ENCODE measurements around the gene CALML5.

Gene CALML5

GRCh38 chr10:5498791-5499492 is 428 bp downstream of the CALML5 start:
- no peak for DNase-seq

DNA sequence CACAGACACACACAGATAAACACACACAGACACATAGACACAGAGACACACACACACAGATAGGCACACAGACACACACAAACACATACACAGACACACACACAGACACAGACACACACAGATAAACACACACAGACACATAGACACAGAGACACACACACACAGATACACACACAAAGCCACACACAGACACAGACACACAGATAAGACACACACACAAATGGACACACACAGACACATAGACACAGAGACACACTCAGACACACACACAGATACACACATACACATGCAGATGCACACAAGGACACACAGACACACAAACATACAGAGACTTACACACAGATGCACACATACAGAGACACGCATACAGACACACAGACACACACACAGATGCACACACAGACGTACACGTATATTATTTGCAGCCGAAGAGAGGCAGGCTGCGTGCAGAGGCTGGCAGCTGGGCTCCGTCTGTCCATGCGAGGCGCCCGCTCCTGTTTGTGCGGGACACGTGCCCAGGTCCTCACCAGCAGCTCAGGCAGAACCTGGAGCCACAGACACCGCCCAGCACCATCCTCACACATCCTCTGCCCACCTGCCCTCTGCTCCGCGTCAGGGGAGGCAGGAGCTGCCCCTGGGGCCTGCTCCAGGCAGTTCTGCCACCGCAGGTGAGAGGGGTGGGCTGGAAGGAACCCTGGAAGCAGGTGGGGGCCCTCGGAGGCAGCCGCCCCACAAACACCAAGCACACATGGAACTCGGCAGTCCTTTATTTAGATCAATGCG is 1.2 kb downstream of the CALML5 start:
- no peak for DNase-seq

DNA sequence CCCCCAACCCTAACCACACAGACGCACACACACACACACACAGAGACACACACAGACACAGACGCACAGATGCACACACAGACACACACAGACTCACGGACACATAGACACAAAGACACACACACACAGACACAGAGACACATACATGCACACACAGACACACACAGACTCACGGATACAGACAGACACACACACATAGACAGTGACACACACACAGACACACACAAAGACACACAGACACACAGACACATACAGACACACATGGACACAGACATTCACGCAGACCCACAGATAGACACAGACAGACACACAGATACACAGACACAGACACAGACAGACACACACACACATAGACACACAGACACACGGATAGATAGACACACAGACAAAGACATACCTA is 2.1 kb downstream of the CALML5 start:
- no peak for DNase-seq

DNA sequence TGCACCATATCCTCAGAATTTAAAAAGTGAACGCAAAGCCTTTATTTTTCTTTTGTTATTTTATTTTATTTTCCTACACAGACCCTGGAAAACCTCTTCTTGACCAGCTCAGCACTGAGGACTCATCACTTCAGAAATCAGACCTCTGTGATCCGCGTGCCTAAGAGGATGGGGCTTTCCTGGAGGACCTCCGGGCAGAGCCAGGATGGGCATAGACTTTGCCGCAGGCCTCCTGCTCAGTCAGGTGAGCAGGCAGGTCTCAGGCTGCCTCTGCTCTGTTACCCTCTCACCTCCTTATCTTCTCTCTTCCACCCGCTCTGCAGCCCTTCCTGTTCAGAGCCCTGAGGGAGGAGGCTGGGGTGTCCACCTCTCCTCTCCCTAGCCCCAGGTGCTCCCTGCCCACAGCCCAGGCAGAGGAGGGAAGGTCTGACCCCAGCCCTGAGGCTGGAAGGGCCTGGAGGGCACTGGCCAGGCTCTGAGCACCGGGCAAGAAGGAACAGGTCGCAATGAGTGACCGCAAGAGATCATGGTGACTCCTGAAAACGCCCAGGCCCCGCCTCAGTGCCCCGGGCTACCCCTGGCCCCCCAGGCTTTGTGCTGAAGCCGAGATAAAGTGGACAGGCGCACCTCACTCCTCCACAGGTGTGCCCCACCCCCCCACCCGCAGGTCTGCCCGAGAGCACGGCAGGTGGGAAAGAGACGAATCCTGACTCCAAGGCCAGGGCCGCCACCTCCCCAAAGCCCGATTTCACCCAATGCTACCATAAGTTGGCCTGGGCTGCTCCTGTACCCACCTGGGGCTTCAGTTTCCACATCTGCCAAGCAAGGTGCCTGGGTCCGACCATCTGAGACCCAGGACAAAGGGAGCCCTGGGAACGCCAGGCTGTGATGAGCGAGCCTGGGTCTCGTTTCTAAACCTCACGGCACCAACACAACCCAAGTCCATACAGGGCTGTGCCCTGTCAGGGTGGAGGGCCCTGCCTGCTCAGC is 2.8 kb downstream of the CALML5 start:
- DNase-seq, result no peak

DNA sequence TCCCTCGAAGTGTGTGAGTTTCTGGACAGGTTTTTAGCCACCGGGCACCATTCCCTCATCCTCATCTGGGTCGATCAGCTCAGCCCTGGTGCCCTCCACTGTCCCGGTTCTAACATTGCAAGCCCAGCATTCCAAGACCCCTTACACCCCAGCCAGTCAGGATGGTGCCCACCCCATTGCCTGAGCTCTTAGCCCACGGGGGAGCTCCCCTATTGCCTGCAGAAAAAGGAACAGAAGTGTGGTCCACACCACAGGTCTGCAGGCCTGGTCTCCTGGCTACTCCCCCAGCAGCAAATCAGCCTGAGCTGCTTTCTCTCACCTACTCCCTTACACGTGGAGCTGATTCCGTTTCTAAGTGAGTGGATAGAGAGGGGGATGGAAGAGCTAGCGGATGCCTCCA is 4.8 kb downstream of the CALML5 start:
- no peak for DNase-seq

- DNase-seq, result no peak
Observed at GRCh38 chr10:5493691-5494090, 5.7 kb downstream of the CALML5 start.

DNA sequence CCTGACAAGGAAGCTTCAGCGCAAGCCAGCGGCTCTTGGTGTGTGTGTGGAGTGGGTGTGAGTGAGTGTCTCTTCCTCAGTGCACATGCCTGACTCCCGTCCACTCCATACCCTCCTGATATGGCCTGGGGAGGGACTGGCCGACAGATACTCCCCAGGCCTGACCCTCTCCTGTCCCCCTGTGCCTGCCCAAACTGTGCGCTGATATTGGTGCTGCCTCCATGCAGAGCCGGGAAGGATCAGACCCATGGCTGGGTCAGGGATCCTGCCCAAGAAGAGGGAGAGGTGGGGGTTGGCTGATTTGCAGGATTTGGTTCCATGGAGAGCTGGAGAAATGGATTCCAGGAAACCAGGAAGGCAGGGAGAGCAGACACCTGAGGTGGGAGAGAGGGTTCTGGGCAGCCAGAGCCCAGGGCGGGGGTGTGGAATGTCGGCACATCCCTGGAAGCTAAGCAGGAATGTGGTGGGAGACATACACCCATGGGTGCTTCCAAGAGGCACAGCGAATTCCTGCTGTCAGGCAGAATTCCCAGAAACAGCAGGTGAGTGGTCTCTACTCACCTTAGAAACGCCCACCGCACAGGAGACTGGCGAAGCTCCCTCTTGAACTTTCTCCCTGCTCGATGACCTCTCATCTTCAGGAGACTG is 6.3 kb downstream of the CALML5 start:
- no peak for DNase-seq

DNA sequence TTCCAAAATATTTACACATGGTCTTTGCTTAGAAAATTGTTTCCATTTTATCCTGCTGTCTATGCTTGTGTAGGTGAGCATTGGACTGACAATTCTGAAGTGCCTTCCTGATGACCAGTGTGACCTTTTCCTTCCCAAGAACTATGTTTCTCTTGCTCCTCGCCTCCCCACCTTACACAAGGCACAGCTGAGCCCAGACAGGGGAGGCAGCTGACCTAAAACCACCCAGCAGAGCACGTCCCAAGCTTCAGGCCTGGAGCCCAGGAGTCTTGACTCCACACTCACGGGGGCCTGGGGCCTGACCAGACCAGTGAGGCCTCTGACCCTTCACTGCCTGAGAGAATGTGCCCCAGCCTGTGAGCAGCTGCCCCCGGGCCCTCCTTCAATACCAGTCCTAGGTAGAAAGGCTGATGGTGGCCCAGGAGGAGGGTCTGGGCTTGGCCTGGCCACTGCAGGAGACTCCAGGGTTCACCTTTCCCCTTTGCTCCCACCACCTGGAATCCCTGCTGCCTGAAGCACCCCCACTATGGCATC is 7.0 kb downstream of the CALML5 start:
- no peak for DNase-seq

GRCh38 chr10:5491477-5491876 is 7.9 kb downstream of the CALML5 start:
- DNase-seq, result no peak

DNA sequence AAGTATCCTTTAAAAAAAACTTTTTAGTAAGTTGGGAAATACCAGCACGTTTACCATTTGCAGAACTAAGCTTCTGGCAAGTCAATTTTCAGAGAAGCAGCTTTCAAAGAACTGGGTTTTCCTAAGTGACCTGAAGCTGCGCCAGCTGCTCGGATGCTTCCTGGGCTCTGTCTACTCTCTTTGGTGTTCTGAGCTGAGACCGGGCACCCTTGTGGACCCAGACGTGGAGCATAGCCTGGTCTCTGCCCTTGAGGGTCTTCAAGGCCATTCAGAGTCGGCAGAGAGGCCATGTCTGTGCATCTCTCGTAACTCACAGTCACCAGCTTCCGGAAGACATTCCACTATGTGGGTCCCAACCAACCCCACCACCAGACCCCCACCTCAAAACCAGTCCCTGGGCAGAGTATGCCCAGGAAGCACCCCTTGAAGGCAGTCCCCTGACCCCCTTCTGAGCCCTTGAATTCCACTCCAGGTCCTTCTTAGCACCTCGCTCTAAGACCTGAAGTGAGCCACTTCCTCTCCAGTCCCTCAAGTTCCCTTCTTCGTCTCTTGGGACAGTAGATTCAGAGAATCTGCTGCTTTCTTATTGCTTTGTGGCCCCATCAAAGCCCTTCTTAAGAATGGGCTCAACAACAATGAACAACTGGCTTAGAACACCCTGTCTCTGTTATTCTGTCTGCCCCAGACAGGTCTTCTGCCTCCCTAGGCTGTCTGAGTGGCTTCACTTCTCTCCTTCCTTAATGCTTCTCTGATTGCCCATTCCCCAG is 8.5 kb downstream of the CALML5 start:
- no peak for DNase-seq

GRCh38 chr10:5490032-5490431 is 9.3 kb downstream of the CALML5 start:
- no peak for DNase-seq

GRCh38 chr10:5488272-5489161 is 10.9 kb downstream of the CALML5 start:
- no peak for DNase-seq

GRCh38 chr10:5486853-5487235 is 12.5 kb downstream of the CALML5 start:
- DNase-seq, result no peak

DNA sequence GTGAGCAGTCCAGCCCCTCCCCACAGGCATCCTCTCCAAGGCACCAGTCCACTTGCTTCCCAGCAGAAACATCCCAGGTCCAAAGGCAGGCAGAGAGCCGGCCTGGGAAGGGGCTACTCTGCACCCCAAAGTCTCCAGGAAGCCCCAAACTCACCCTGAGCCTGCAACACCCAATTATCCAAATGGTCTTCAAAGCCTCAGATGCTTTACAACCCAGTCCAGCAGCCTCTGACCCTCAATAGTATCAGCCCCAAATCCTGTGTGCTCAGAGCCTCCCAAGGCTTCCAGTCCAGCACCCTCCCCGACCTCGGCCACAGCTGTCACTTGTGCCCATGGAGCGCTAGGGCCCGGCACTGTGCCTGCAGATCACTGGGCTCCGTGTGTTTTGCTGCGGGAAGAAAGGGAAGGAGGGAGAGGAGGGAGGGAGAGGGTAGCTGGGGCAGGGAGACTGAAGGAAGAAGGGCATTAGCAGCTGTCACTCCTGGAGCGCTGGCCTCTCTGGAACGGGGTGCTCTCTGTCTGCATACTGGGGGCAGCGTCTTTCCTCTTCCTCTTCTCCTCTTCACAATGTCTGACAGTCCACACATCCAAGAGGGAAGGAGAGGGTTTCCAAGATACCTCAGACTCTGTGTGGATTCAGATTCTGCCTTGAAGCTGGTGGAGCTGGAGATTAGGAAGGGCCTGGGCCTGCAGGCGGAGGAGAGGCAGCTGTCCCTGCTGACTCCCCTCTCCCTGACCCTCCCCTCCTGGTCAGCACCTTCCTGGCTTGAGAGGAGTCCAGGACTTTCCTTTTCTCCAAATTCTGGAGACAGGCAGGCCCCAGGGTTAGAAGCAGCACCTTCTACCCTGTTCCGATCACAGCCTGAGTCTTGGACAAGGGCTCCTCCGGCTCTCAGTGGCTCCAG is 13.2 kb downstream of the CALML5 start:
- no peak for DNase-seq

DNA sequence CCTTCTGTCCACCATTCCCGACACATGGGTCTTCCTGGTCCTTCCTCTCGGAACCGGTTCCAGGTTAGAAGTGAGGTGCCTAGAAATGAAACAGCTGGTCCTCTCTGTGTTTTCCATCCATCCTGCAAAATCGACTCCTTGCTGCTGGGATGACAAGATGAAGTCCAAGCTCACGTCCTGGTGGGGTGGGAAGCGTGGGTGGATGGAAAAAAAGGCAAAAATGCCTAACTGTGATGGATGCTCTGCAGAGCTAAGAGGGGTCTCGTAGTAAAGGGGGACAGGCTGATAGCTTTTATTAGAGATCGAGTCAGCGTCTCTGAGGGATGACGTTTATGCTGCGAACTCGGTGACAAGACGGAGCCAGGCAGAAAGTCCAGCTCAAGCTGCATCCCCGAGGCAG is 14.1 kb downstream of the CALML5 start:
- no peak for DNase-seq

GRCh38 chr10:5484205-5484604 is 15.2 kb downstream of the CALML5 start:
- DNase-seq, result no peak

DNA sequence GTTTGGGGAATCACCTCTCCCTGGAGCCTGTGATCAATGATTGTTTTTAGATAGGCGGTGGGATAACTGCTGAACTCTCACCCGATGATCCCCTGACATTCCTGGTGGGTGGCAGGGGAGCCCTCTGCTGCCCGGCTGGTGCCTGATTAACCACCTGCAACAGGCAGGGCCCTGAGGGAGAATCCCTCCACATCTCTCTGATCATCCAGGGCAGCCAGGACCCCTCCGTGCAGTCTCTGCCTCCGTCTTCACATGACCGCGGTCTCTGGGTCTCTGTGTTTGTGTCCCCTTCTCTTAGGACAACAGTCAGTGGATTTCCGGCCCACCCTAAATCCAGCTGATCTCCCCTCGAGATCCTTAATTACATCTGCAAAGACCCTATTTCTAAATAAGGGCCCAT is 17.4 kb downstream of the CALML5 start:
- no peak for DNase-seq

DNA sequence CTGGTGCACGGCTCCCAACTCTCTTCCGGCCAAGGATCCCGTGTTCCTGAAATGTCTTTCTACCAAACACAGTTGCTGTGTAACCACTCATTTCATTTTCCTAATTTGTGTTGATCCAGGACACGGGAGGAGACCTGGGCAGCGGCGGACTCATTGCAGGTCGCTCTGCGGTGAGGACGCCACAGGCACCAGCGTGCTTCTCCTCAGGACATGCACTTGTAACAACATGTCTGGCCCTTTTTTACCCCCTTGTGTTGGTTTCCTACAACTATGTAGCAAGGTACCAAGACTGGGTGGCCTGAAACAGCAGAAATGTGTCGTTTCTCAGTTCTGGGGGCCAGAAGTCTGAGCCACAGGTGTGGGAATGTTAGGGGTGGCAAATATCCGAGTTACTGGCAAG is 18.2 kb downstream of the CALML5 start:
- no peak for DNase-seq

GRCh38 chr10:5480162-5480941 is 19.0 kb downstream of the CALML5 start:
- no peak for DNase-seq

Data from activated gamma-delta T cell (primary cell).